ENCODE data around the gene FOXG1.

FOXG1 gene

DNA sequence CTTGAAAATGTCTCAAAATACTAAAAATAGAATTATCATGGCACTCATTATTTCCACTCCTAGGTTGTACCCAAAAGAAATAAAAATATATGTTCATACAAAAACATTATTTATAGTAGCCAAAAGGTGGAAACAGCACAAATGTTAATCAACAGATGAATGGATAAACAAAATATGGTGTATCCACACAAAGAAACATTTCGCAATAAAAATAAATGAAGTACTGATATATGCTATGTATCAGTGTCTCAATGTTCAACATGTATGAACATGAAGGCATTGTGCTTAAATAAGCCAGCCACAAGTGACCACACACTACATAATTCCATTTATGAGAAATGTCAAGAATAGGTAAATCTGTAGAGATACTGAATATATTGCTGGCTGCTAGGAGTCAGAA, 40.9 kb downstream of the FOXG1 start:
- Histone ChIP-seq H4K91ac (ENCODE audit: low read depth, low read length) (no peak overlapping the region), H3K23ac (ENCODE audit: low read length) (no peak overlapping the region), H3K4me2 (ENCODE audit: low read length) (no peak overlapping the region), H3K4me3 (ENCODE audit: low read depth, low read length) (no peak overlapping the region), H3K36me3 (ENCODE audit: control insufficient read depth in 1 of 2, insufficient read depth in 2 of 2, low read length in 2 of 2) (no peaks in the 10 kb centered on the region), H3K4ac (ENCODE audit: low read depth, low read length) (no peak overlapping the region), H4K8ac (ENCODE audit: low read depth, low read length) (no peak overlapping the region), H3K27ac (ENCODE audit: low read depth, low read length) (no peak overlapping the region), H2AK5ac (ENCODE audit: low read length) (no peak overlapping the region), H2BK12ac (ENCODE audit: low read length) (no peak overlapping the region), H3K14ac (ENCODE audit: low read length) (no peak overlapping the region), H2BK120ac (ENCODE audit: insufficient read depth, low read length, poor library complexity) (no peak overlapping the region), H4K12ac (ENCODE audit: low read depth, low read length) (no peak overlapping the region), H3K9ac (ENCODE audit: low read length) (no peak overlapping the region), H2AFZ (ENCODE audit: insufficient read depth, low read length, poor library complexity) (no peak overlapping the region), H3K18ac (ENCODE audit: low read length) (no peak overlapping the region), H3K4me1 (ENCODE audit: control insufficient read depth in 1 of 2, insufficient read depth in 2 of 2, low read length in 2 of 2) (no peaks in the 10 kb centered on the region), H2BK5ac (ENCODE audit: low read depth, low read length, poor library complexity) (no peak overlapping the region), H3K9me3 (ENCODE audit: insufficient read depth, low read depth, low read length) (no peaks in the 10 kb centered on the region), H3K27me3 (ENCODE audit: insufficient read depth, low read length) (no peaks in the 10 kb centered on the region), H3K79me2 (ENCODE audit: control insufficient read depth, insufficient read depth, low read length, poor library complexity) (no peaks in the 10 kb centered on the region), H3K79me1 (ENCODE audit: low read length) (no peaks in the 10 kb centered on the region)
- WGBS (ENCODE audit: extremely low coverage, insufficient coverage, insufficient read length): no CpG with 5 or more reads among the region's 1 CpG
- no peak for DNase-seq

DNA sequence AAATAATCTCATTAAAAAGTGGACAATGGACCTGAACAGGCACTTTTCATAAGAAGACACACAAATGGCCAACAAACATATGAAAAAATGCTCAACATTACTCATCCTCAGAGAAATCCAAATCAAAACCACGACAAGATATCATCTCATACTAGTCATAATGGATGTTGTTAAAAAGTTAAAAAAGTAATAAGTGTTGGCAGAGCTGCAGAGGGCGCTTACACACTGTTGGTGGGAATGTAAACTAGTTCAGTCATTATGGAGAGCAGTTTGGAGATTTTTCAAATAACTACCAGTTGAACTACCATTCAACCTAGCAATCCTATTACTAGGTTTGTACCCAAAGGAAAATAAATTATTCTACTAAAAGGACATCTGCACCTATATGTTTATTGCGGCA, 47.2 kb downstream of the FOXG1 start:
- Histone ChIP-seq H3K4ac (ENCODE audit: low read depth, low read length) (no peak overlapping the region), H2BK12ac (ENCODE audit: low read length) (no peak overlapping the region)
- WGBS (ENCODE audit: extremely low coverage, insufficient coverage, insufficient read length): no CpG with 5 or more reads among the region's 3 CpGs

More for the DNA sequence above, 47.2 kb downstream of the FOXG1 start:
- Histone ChIP-seq H3K27me3 (ENCODE audit: insufficient read depth, low read length) (no peaks in the 10 kb centered on the region), H3K14ac (ENCODE audit: low read length) (no peak overlapping the region), H4K12ac (ENCODE audit: low read depth, low read length) (no peak overlapping the region), H3K9ac (ENCODE audit: low read length) (no peak overlapping the region), H2AK5ac (ENCODE audit: low read length) (no peak overlapping the region), H3K79me2 (ENCODE audit: control insufficient read depth, insufficient read depth, low read length, poor library complexity) (no peaks in the 10 kb centered on the region), H3K23ac (ENCODE audit: low read length) (no peak overlapping the region), H2BK5ac (ENCODE audit: low read depth, low read length, poor library complexity) (no peak overlapping the region), H3K36me3 (ENCODE audit: control insufficient read depth in 1 of 2, insufficient read depth in 2 of 2, low read length in 2 of 2) (no peaks in the 10 kb centered on the region), H3K4me1 (ENCODE audit: control insufficient read depth in 1 of 2, insufficient read depth in 2 of 2, low read length in 2 of 2) (no peaks in the 10 kb centered on the region), H3K9me3 (ENCODE audit: insufficient read depth, low read depth, low read length) (no peaks in the 10 kb centered on the region), H3K79me1 (ENCODE audit: low read length) (no peaks in the 10 kb centered on the region), H2AFZ (ENCODE audit: insufficient read depth, low read length, poor library complexity) (no peak overlapping the region), H2BK120ac (ENCODE audit: insufficient read depth, low read length, poor library complexity) (no peak overlapping the region), H3K4me3 (ENCODE audit: low read depth, low read length) (no peak overlapping the region), H3K27ac (ENCODE audit: low read depth, low read length) (no peak overlapping the region), H3K4me2 (ENCODE audit: low read length) (no peak overlapping the region), H3K18ac (ENCODE audit: low read length) (no peak overlapping the region), H4K8ac (ENCODE audit: low read depth, low read length) (no peak overlapping the region), H4K91ac (ENCODE audit: low read depth, low read length) (no peak overlapping the region)
- no peak for DNase-seq

Measured in trophoblast cell (in vitro differentiated cells and primary cell).